ENCODE results near the gene ASIC2.

DNA sequence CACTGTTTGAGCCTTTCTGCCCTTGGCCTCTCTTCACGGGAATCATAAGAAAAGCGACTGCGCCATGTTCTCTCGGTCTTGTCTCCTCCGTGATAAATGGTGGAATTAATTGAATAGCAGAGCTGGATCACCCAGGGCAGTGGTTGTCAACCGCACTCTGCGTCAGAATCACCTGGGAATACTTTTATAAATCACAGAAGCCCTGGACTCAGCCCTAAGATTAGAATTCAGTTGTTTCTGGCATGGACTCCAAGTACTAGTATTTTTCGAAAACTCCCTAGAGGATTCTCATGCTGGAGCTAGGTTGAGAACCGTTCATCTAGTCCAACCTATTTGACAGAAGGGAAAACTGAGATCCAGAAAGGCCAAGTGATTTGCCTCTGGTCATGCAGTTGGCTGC lies 237.3 kb downstream of the ASIC2 start:
- TF ChIP-seq, protein P1, sequence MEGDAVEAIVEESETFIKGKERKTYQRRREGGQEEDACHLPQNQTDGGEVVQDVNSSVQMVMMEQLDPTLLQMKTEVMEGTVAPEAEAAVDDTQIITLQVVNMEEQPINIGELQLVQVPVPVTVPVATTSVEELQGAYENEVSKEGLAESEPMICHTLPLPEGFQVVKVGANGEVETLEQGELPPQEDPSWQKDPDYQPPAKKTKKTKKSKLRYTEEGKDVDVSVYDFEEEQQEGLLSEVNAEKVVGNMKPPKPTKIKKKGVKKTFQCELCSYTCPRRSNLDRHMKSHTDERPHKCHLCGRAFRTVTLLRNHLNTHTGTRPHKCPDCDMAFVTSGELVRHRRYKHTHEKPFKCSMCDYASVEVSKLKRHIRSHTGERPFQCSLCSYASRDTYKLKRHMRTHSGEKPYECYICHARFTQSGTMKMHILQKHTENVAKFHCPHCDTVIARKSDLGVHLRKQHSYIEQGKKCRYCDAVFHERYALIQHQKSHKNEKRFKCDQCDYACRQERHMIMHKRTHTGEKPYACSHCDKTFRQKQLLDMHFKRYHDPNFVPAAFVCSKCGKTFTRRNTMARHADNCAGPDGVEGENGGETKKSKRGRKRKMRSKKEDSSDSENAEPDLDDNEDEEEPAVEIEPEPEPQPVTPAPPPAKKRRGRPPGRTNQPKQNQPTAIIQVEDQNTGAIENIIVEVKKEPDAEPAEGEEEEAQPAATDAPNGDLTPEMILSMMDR (IDR thresholded peaks at IDR 0.05; ENCODE audit: insufficient read depth, low read length), result no peak
- TF ChIP-seq POLR2AphosphoS5 (IDR thresholded peaks at IDR 0.05; ENCODE audit: low read depth) (no peak), SPI1 (IDR thresholded peaks at IDR 0.05; ENCODE audit: borderline replicate concordance, low read depth) (no peak), GABPA (IDR thresholded peaks at IDR 0.05; ENCODE audit: low read depth) (no peak), REST (IDR thresholded peaks at IDR 0.05; ENCODE audit: insufficient replicate concordance, low read depth) (no peak)

Data from HL-60 (cell line).